NCI-H187 treated with DMSO at 0.1 percent for 48 hours (cell line): ENCODE results near the gene KCNC1.

Experiments used
- DNase-seq: peaks from one replicate; lab custom pipeline; 2025; lab: John Stamatoyannopoulos, UW

Gene KCNC1

DNA sequence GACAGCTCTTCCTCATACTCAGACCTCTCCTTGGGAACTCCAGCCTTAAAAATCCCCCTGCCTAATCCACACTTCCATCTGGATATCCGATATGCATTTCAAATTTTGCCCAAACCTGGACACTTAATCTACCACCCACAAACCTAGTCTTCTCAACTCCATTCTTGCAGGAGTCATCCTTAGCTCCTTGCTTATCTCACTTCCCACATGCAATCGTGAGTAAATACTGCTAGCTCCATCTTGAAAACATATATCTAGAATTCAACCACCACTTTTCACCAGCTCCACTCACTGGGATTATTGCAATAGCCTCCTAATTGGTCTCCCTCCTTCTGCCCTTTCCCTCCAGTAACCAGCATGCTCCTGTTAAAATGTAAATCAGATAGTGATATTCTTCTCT, 17.8 kb upstream of the KCNC1 start:
- DNase-seq: no peak

DNA sequence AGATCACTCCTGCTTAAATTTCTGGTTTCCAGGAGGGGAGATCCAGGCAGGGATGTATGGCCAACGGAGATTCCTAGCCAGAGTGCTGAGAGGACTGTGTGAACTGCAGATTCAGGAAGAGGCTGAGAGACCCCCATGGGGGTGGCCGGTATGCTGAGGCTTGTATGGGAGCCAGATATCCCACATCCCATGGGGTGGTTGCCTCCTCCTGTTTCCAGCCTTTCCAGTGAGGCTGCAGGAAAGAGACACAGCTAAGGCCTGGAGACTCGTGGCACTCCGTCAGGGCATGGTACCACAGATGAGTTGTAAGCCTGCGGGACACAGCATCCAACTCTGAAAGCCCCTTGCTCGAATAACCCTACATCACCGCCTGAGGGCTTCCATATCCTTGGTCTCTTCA, 16.6 kb upstream of the KCNC1 start:
- no peak for DNase-seq

DNA sequence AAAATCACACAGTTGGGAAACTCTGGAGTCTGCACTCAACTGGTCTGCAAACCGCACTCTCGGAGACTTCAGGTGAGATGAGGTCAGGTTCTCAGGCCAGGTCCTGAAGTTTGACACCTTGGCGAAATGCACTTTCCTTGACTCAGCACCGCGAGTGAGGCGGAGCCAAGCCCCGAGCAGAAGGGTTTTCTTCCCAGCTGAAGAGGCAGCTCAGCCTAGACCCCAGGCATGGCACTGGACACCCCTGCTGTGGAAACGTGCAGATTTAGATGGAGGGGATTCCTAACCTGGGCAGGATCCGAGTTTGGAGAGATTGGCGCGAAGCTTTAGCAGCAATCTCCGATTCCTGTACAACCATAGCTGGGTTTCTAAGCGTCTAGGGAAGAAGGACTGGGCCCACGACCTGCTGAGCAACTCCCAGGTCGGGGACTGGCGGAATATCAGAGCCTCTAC, 16.0 kb upstream of the KCNC1 start:
- no peak for DNase-seq

DNA sequence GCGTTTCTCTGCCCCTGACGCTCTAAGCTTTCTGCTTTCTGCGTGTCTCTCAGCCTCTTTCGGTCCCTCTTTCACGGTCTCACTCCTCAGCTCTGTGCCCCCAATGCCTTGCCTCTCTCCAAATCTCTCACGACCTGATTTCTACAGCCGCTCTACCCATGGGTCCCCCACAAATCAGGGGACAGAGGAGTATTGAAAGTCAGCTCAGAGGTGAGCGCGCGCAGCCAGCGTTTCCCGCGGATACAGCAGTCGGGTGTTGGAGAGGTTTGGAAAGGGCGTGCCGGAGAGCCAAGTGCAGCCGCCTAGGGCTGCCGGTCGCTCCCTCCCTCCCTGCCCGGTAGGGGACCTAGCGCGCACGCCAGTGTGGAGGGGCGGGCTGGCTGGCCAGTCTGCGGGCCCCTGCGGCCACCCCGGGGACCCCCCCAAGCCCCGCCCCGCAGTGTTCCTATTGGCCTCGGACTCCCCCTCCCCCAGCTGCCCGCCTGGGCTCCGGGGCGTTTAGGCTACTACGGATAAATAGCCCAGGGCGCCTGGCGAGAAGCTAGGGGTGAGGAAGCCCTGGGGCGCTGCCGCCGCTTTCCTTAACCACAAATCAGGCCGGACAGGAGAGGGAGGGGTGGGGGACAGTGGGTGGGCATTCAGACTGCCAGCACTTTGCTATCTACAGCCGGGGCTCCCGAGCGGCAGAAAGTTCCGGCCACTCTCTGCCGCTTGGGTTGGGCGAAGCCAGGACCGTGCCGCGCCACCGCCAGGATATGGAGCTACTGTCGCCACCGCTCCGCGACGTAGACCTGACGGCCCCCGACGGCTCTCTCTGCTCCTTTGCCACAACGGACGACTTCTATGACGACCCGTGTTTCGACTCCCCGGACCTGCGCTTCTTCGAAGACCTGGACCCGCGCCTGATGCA, 15.3 kb upstream of the KCNC1 start, which contains the start of gene MYOD1:
Gene MYOD1 (plus strand): TSS at position 544 of the 910 bp plus-strand sequence. CDS start 212 bp downstream, at position 756.
- DNase-seq: no peak

DNA sequence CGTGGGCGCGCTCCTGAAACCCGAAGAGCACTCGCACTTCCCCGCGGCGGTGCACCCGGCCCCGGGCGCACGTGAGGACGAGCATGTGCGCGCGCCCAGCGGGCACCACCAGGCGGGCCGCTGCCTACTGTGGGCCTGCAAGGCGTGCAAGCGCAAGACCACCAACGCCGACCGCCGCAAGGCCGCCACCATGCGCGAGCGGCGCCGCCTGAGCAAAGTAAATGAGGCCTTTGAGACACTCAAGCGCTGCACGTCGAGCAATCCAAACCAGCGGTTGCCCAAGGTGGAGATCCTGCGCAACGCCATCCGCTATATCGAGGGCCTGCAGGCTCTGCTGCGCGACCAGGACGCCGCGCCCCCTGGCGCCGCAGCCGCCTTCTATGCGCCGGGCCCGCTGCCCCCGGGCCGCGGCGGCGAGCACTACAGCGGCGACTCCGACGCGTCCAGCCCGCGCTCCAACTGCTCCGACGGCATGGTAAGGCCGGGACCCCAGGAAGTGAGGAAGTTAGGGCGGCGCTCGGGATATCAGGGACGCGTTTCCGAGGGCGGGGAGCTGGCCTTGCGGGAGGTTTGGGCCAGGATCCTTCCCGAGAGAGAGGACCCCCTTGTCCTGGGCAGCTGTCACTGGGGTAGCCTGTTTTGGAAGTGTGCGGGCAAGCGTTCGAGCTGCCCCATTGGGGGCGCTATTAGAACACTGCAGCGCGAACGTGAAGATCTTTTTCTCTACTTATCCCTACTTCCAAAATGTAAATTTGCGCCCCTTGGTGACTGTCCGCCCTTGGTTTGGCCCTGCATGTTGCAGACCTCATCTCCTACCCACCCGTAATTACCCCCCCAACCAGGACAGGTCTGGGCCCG, 14.4 kb upstream of the KCNC1 start:
- DNase-seq: no peak

DNA sequence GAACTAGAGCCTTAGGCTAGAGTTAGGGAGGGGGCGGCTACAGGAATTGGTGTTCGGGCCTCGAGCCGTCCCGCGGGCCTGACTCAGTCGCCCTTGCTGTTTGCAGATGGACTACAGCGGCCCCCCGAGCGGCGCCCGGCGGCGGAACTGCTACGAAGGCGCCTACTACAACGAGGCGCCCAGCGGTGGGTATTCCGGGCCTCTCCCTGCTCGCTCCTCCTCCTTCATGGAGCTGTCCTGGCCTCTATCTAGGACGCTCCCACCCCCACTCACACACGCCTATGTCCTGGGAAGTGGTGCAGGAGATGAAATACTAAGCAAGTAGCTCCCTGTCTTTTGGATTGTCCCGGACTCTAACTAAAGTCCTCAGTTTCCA, 13.8 kb upstream of the KCNC1 start:
- DNase-seq: no peak

DNA sequence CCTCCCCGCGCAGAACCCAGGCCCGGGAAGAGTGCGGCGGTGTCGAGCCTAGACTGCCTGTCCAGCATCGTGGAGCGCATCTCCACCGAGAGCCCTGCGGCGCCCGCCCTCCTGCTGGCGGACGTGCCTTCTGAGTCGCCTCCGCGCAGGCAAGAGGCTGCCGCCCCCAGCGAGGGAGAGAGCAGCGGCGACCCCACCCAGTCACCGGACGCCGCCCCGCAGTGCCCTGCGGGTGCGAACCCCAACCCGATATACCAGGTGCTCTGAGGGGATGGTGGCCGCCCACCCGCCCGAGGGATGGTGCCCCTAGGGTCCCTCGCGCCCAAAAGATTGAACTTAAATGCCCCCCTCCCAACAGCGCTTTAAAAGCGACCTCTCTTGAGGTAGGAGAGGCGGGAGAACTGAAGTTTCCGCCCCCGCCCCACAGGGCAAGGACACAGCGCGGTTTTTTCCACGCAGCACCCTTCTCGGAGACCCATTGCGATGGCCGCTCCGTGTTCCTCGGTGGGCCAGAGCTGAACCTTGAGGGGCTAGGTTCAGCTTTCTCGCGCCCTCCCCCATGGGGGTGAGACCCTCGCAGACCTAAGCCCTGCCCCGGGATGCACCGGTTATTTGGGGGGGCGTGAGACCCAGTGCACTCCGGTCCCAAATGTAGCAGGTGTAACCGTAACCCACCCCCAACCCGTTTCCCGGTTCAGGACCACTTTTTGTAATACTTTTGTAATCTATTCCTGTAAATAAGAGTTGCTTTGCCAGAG, 13.2 kb upstream of the KCNC1 start:
- DNase-seq: no peak

DNA sequence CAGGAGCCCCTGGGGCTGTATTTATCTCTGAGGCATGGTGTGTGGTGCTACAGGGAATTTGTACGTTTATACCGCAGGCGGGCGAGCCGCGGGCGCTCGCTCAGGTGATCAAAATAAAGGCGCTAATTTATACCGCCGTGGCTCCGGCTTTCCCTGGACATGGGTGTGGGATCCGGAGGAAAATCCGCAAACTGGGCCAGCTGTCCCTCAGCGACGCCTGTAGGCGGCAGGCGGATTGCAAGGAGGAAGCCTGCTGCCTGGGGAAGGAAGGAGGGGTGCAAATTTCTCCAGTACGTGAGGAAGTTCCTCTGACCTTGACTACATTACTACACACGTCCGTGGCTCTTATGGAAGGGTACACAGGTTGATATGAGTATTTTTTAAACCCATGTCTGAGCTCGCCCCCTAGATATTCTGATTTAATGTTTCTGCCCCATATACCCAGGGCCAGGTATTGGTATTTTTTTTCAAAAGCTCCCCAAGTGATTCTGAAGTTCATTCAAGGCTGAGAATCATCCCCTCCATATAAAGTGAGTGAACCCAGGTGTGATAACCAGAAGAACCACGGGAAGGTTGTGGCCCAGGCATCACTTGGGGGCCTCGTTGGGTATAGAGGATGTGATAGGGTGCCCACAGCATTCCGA, 12.5 kb upstream of the KCNC1 start:
- no peak for DNase-seq

DNA sequence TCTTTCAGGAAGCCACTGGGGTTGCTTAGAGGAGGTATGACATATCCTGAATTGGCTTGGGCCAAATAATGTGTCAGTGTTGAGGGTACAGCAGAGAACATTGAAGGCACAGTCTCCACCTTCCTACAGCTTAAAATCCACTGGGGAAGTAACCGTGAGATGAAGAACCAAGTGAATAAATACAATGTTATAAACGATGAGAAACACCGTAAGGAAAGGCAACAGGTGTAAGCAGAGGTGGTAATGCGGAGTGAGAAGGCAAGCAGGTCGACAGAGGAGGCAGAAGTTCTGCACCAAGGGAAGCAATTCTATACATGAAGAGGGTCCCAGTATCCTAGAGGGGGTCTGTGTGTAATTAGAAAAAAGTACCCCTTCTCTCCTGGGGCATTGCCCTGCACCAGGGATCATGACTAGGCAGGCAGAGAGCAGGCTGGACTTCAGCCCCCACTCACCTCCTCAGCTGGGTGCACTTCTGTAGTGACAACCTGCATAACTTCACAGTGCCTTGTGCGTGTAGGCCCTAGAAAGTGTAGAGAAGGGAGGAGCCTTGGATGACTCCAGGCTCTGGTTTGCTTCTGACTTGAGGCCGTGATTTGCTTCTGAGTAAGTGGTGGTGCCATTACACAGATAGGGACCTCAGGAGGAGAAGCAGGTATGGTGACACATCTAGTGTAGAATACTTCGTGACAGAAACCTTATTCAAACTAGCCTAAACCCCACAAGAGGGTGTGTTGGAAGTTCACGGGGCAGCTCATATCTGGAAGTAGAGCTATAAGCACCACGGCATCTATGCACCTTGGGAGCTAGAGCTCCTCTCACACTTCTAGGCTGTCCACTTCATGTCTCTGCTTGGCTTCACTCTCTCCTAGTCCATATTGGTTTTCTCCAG, 10.3 kb upstream of the KCNC1 start:
- DNase-seq: no peak

DNA sequence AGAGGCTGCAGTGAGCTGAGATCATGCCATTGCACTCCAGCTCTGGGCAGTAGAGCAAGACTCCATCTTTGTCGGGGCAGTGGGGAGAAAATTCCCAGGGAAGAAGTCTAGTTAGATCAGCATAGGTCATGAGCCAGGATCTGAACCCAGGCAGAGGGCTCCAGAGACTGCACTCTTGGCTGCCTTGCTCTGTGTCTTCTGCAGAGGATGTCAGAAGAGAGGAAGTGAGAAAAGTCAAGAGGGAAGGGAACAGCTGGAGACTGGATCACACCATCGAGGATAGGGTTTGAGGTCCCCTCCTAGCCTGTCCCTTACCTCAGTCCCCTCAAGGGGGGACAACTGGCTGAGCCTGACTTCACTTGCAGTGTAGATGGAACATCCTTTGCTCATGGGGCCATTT, 9.4 kb upstream of the KCNC1 start:
- DNase-seq: no peak

DNA sequence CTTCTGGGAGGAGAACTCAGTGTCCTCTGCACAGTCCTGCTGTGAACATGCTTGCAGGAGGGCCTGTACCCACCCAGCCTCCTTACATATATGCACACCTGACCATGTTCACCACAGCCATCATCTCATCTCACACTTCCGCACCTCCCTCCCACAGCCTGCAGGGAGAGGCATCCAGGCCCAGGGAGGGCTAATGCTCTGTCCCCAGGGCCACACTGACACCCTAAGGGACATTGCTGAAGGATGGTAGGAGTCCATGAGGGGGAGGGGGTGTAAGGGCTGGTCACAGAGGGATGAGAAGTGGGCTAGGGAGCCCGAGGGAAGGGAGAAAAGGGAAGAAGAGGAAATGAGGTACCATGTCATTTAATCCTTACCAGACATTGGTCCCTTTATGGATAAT, 4.4 kb upstream of the KCNC1 start:
- no peak for DNase-seq

DNA sequence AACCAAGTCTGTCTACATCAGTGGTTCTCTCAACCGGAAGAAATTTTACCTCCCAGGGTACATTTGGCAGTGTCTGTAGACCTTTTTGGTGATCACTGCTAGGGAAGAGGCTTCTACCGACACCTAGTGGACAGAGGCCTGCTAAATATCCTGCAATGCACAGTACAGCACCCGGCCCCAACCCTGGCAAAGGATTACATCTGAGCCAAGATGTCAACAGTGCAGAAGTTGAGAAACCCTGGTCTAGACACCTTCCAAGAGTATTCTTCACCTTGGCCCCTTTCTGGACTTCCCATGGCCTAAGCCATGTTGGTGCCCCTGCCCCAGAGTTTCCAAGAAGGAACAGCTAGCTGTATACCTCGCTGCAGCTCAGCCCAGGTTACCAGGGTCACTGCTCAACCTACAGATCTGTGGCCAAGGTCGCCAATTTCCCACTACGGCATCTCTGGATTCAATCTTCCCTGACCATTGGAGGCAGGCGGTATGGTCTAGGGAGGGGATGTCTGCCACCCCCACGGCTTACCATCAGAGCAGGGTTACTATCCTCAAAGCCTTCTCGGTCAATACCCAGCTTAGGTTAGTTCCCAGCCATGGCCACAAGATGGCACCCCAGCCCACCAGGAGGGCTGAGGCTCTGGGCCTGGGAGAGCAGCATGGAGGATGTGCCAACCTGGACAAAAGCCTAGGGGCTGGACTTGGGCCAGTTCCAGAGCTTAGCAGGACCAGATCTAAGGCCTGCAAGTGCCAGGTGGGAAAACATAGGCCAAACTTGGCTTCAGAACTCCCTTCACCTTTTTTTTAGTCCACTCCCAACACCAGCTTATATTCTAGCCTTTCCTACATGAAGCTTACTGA, 3.7 kb upstream of the KCNC1 start:
- peak; percentile 64 for DNase-seq

DNA sequence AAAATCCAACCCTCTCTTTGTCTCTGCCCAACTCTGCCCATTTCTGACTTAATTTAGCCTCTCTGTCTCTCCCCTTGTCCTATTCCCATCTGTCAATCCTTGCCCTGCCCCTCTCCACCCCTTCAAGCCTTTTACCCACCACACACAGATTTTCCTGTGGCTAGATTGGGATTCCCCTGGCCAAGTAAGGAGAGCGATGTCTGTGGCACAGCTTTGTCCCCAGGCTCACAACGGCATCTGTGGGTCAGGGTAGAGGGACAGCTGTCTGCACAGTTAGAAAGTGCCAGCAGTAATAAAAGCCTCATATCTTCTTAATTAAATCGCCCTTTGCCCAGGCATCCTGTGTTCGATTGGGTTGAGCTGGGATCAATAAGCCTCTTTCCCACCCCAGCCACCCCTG, 1.3 kb upstream of the KCNC1 start:
- DNase-seq: no peak

DNA sequence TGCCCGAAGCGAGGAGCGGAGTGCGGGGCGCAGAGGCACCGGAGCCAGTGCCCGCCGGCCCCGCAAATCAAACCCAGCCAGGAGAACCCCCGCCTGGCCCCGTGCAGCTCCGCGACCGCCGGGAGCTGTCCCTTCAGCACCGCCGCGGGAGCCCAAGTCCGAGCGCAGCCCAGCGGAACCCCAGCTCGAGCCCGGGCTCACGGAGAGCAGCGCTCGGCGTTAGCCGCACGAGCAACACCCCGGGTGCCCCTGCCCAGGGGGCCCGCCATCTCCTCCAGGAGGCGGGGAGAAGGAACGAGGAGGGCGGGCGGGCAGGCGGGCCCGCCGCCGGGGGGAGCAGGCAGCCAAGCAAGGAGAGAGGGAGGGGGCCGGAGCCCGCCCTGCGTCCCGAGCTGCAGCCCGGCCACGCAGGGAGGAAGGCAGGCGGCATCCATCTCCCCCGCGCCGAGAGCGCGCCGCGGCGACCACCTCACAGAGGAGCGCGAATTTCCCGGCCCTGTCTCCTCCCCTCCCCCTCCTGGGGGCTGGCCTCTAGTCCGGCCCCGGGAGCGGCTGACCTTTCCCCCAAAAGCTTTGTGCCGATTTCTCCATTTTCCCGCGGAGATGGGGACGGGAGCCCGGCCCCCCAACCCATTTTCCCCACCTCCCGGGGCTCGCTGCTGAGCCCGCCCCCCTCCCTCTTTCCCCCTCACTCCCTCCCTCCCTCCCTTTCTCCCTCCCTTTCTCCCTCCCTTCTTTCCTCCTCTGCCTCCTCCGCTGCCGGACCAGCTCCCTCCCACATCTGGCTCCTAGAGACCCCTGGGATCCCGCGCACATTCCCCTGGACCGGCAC, 621 bp downstream of the KCNC1 start:
- no peak for DNase-seq

DNA sequence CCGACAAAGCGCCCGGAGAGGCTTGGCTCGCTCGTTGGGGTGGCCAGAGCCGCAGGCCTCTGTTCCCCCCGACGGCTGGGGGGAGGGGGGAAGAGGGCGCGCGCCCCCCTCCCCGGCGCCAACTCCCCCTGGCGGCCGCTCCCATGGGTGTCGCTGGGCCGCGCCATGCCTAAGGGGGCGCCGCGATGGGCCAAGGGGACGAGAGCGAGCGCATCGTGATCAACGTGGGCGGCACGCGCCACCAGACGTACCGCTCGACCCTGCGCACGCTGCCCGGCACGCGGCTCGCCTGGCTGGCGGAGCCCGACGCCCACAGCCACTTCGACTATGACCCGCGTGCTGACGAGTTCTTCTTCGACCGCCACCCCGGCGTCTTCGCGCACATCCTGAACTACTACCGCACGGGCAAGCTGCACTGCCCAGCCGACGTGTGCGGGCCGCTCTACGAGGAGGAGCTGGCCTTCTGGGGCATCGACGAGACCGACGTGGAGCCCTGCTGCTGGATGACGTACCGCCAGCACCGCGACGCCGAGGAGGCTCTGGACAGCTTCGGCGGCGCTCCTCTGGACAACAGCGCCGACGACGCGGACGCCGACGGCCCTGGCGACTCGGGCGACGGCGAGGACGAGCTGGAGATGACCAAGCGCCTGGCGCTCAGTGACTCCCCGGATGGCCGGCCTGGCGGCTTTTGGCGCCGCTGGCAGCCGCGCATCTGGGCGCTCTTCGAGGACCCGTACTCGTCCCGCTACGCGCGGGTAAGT, 1.4 kb downstream of the KCNC1 start:
- DNase-seq: no peak

DNA sequence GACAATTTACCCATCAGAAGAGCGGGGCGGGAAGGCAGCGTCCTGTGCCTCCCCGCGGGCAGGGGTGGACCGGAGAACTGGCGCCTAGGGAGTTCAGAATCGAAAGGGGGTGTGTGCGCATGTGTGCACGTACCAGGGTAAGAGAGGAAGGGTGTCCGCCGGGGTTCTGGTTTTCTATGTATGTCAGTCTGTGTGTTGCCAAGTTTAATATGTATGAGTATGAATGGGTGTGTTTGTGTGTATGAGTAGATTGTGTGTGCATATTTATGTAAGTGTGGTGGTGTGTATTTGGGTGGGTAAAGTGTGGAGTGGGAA, 2.0 kb downstream of the KCNC1 start:
- no peak for DNase-seq

DNA sequence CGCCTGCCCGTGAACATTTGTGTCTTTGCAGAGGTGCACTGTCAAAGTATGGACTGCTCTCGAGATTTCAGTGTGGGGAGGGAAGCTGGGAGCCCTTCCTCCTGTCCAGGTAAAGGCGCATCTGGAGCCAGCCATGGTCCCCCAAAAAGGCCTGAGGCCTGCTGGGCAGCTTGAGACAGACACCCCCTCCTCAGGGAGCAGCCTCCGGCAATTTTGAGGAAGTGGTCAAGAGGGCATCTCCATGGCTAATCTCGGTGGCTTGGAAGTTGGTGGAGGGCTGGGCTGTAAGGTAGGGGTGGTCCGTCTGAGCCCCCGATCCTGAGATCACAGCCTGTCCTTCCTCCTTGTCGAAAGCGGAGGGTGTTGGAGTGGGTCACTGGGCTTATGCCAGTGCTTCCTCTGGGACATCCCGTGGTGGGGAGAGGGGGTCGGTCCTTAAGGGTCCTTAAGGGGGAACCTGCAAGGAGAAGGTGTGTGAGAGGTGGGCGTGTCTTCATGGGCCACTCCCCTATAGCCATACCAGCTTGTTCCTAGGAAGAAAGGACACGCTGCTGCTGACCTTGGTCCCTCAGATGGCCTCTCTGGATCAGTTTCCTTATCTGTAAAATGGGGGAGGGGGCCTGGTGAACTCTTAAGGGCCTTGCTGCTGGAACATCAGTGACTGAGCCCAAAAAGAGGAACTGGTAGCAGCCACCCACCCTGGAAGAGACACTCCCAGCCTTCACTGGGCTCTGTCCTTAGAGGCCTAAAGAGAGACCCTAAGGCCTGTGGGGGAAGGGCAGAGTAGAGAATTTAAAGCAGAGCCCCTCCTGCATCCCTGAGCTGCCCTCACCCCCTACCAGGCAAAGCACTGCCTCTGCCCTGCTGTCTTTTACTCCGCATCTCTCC, 2.6 kb downstream of the KCNC1 start:
- DNase-seq: no peak
